SU-DHL-6 (cell line): ENCODE results near the gene GRIK2.

Experiments
- H2AFZ ChIP-seq: fragments of 200-600 bp; sonication (generic); 2 replicates; pipeline ENCODE4 v1.6.1; 2014; ENCODE audit warnings: low read depth, mild to moderate bottlenecking, moderate library complexity, mixed read lengths, antibody characterized with exemption, low read length; ENCODE audit not compliant: severe bottlenecking
- H3F3A ChIP-seq: fragments of 200-600 bp; shearing (Covaris generic); 2 replicates; pipeline ENCODE4 v1.6.0; 2016; ENCODE audit warnings: antibody characterized with exemption, mild to moderate bottlenecking; ENCODE audit not compliant: insufficient read depth
- H3K27ac ChIP-seq: fragments of 200-600 bp; sonication (generic); 2 replicates; pipeline ENCODE4 v1.5.1; 2016; ENCODE audit warnings: low read depth, mild to moderate bottlenecking, low read length, moderate library complexity, mixed read lengths
- H3K27me3 ChIP-seq: fragments of 200-600 bp; sonication (generic), shearing (Covaris generic); 2 replicates; pipeline ENCODE4 v1.6.0; 2014; ENCODE audit warnings: mild to moderate bottlenecking, low read length
- H3K36me3 ChIP-seq: fragments of 200-600 bp; sonication (generic); 2 replicates; pipeline ENCODE4 v1.6.1; 2014; ENCODE audit warnings: mild to moderate bottlenecking, low read length, mixed read lengths
- H3K4me2 ChIP-seq: fragments of 300-600, 200-600 bp; shearing (Covaris generic), sonication (generic); 2 replicates; pipeline ENCODE4 v1.6.0; 2014; ENCODE audit warnings: low read length, low read depth, mild to moderate bottlenecking; ENCODE audit not compliant: poor library complexity, severe bottlenecking
- H3K4me3 ChIP-seq: fragments of 200-600 bp; sonication (generic); 2 replicates; pipeline ENCODE4 v1.5.1; 2014; ENCODE audit warnings: antibody characterized with exemption, low read length, mild to moderate bottlenecking, mixed read lengths; ENCODE audit not compliant: insufficient read depth, poor library complexity, severe bottlenecking
- H3K79me2 ChIP-seq: fragments of 200-600 bp; sonication (generic); 2 replicates; pipeline ENCODE4 v1.6.1; 2014; ENCODE audit warnings: mild to moderate bottlenecking, low read length, moderate library complexity; ENCODE audit not compliant: insufficient read depth
- H3K9ac ChIP-seq: fragments of 200-600 bp; sonication (generic); 2 replicates; pipeline ENCODE4 v1.7.0; 2014; ENCODE audit warnings: mild to moderate bottlenecking, low read length
- H3K9me2 ChIP-seq: fragments of 200-600 bp; sonication (generic); replicated peaks from 2 replicates; pipeline ENCODE4 v1.6.1; 2014; ENCODE audit warnings: low read length; ENCODE audit not compliant: insufficient read depth
- H3K9me3 ChIP-seq: fragments of 200-600 bp; sonication (generic); 2 replicates; pipeline ENCODE4 v1.6.1; 2014; ENCODE audit warnings: low read length, mixed read lengths; ENCODE audit not compliant: insufficient read depth
- H4K20me1 ChIP-seq: fragments of 200-600 bp; sonication (generic); 2 replicates; pipeline ENCODE4 v1.6.1; 2014; ENCODE audit warnings: low read depth, mild to moderate bottlenecking, antibody characterized with exemption, low read length, moderate library complexity, mixed read lengths
- EZH2phosphoT487 ChIP-seq: fragments of 200-600 bp; sonication (generic), shearing (Covaris generic); conservative IDR thresholded peaks from 2 replicates; pipeline ENCODE4 v1.6.1; 2018; ENCODE audit warnings: mild to moderate bottlenecking, antibody characterized with exemption, low read length, moderate library complexity, mixed read lengths
- TF ChIP-seq, protein P1 (sequence below): fragments of 200-600 bp; sonication (generic); IDR thresholded peaks from one replicate; pipeline ENCODE4 v1.5.1; 2017; ENCODE audit warnings: antibody characterized with exemption, mild to moderate bottlenecking, low read length, moderate library complexity; ENCODE audit not compliant: insufficient read depth, poor library complexity, severe bottlenecking

The GRIK2 gene

DNA sequence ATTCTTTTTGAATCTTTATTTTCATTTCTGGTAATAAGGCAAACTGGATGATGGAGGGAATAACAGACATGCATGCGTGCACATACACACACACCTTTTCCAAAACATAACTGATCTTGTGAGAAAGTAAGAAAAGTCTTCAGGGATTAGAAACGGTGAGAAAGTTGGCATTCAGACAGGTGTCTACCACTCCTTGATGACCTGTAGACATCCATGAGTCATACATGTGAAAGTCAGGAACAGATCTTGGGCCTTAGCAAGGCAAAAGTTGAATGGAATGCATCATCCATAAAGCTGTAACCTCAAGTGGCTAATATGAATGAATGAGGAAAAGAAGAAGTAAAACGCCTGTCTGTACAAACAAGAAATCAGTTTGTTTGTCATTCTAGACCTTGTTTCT is 97.3 kb downstream of the GRIK2 start:
- Histone ChIP-seq H3F3A (no peaks in the 10 kb centered on the region), H3K9me2 (no peaks in the 10 kb centered on the region), H3K27ac (no peak overlapping the region), H2AFZ (no peak overlapping the region), H3K9me3 (no peaks in the 10 kb centered on the region), H3K27me3 (no peaks in the 10 kb centered on the region), H3K4me2 (no peak overlapping the region), H3K36me3 (no peaks in the 10 kb centered on the region), H3K4me3 (no peak overlapping the region), H4K20me1 (no peaks in the 10 kb centered on the region), H3K79me2 (no peaks in the 10 kb centered on the region), H3K9ac (no peak overlapping the region)
- TF ChIP-seq, protein P1, sequence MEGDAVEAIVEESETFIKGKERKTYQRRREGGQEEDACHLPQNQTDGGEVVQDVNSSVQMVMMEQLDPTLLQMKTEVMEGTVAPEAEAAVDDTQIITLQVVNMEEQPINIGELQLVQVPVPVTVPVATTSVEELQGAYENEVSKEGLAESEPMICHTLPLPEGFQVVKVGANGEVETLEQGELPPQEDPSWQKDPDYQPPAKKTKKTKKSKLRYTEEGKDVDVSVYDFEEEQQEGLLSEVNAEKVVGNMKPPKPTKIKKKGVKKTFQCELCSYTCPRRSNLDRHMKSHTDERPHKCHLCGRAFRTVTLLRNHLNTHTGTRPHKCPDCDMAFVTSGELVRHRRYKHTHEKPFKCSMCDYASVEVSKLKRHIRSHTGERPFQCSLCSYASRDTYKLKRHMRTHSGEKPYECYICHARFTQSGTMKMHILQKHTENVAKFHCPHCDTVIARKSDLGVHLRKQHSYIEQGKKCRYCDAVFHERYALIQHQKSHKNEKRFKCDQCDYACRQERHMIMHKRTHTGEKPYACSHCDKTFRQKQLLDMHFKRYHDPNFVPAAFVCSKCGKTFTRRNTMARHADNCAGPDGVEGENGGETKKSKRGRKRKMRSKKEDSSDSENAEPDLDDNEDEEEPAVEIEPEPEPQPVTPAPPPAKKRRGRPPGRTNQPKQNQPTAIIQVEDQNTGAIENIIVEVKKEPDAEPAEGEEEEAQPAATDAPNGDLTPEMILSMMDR: no peak
- no peak for TF ChIP-seq EZH2phosphoT487

DNA sequence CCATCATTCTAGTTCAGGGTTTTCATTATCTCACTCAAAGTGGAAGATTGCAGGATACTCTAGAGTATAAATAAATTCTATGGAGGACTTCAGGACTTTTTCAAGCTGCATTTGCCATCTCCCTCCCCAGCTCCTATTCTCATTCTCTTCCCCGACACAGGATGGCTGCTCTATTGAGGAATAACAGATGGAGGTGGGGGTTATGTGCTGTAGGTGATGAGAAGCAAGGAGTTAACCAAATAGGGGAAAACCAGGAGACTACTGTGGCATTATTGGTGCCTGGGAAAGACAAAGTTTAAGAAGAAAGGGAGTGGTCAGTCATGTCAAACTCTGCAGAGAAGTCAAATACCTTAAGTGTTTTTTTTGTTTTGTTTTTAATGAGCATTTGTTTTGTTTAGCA is 109.3 kb downstream of the GRIK2 start:
- Histone ChIP-seq H3K9ac (no peak overlapping the region), H2AFZ (no peak overlapping the region), H3K9me2 (no peaks in the 10 kb centered on the region), H3K27ac (no peak overlapping the region), H3K4me3 (no peak overlapping the region), H3K4me2 (no peak overlapping the region), H4K20me1 (no peaks in the 10 kb centered on the region), H3K27me3 (no peaks in the 10 kb centered on the region), H3K36me3 (no peaks in the 10 kb centered on the region), H3K79me2 (no peaks in the 10 kb centered on the region), H3F3A (no peaks in the 10 kb centered on the region), H3K9me3 (no peaks in the 10 kb centered on the region)
- TF ChIP-seq, protein P1: no peak
- no peak for TF ChIP-seq EZH2phosphoT487

DNA sequence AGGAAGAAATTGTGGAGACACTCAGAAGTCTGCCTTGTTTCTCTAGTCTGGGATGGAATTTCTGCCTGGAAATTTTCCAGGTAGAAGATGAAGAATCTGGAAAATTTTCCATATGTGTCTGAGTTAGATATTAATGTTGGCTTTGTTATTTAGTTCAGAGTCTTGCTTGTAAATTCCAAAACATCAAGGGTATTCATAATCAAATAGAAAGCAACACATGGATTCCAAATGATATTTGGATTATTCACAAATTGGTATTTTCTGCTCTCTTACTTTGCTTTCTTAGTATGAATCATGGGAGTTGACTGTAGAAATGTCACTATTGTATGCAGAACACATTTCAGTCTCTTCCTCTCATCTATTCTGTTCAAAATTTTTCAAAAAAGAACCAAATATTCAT is 116.0 kb downstream of the GRIK2 start:
- Histone ChIP-seq H3K27me3 (no peaks in the 10 kb centered on the region), H3K27ac (no peak overlapping the region), H3K36me3 (no peaks in the 10 kb centered on the region), H3K79me2 (no peaks in the 10 kb centered on the region), H3K9me3 (no peaks in the 10 kb centered on the region), H3K9me2 (no peaks in the 10 kb centered on the region), H3F3A (no peaks in the 10 kb centered on the region), H3K4me2 (no peak overlapping the region), H2AFZ (no peak overlapping the region), H3K4me3 (no peak overlapping the region), H4K20me1 (no peaks in the 10 kb centered on the region), H3K9ac (no peak overlapping the region)
- no peak for TF ChIP-seq EZH2phosphoT487
- TF ChIP-seq, protein P1: no peak
